Neural progenitor cell (in vitro differentiated cells): ENCODE data around the gene POU5F1. TPM values are rescaled to one million over a fixed set of nuclear protein-coding genes. Genes with fewer than 3 reads are reported as not detected.

Source experiments
- DNase-seq: peaks from one replicate; pipeline ENCODE4 v3.0.0-alpha.2; 2016; ENCODE audit warnings: low spot score
- H2AFZ ChIP-seq: fragments of 200-600 bp; sonication (generic); replicated peaks from 2 replicates; pipeline ENCODE4 v1.6.1; 2016; ENCODE audit warnings: antibody characterized with exemption
- H3F3A ChIP-seq: fragments of 200-600 bp; sonication (generic); 2 replicates; pipeline ENCODE4 v1.6.1; 2016; ENCODE audit warnings: antibody characterized with exemption, low read depth
- H3K27ac ChIP-seq: fragments of 200-600 bp; sonication (generic); 2 replicates; pipeline ENCODE4 v1.5.1; 2016; ENCODE audit warnings: mild to moderate bottlenecking
- H3K27me3 ChIP-seq: fragments of 200-600 bp; sonication (generic); 2 replicates; pipeline ENCODE4 v1.6.1; 2016; ENCODE audit warnings: mild to moderate bottlenecking, moderate library complexity
- H3K36me3 ChIP-seq: fragments of 200-600 bp; sonication (generic); 2 replicates; pipeline ENCODE4 v1.5.1; 2016
- H3K4me1 ChIP-seq: fragments of 200-600 bp; sonication (generic); 2 replicates; pipeline ENCODE4 v1.6.1; 2016; ENCODE audit warnings: mixed run types
- H3K4me2 ChIP-seq: fragments of 200-600 bp; sonication (generic); 2 replicates; pipeline ENCODE4 v1.6.1; 2016
- H3K4me3 ChIP-seq: fragments of 200-600 bp; sonication (generic); 2 replicates; pipeline ENCODE4 v1.5.1; 2016
- H3K79me2 ChIP-seq: fragments of 200-600 bp; sonication (generic); 2 replicates; pipeline ENCODE4 v1.6.1; 2016; ENCODE audit warnings: low read depth
- H3K9ac ChIP-seq: fragments of 200-600 bp; sonication (generic); 2 replicates; pipeline ENCODE4 v1.6.1; 2016
- H3K9me3 ChIP-seq: fragments of 200-600 bp; sonication (generic); 2 replicates; pipeline ENCODE4 v1.5.1; 2016; ENCODE audit warnings: low read depth
- H4K20me1 ChIP-seq: fragments of 200-600 bp; sonication (generic); 2 replicates; pipeline ENCODE4 v1.6.1; 2016; ENCODE audit warnings: low read depth
- H3K27ac Mint-ChIP-seq: 3 replicates; pipeline ENCODE4 v1.8.0; 2021; ENCODE audit warnings: mixed read lengths
- H3K27me3 Mint-ChIP-seq: 2 replicates; pipeline ENCODE4 v1.8.0; 2022; ENCODE audit warnings: low read depth, mild to moderate bottlenecking, inconsistent platforms, moderate library complexity, mixed read lengths; ENCODE audit not compliant: insufficient read depth
- H3K36me3 Mint-ChIP-seq: 3 replicates; pipeline ENCODE4 v1.8.0; 2021; ENCODE audit warnings: mixed read lengths
- H3K4me1 Mint-ChIP-seq: 3 replicates; pipeline ENCODE4 v1.8.0; 2021; ENCODE audit warnings: mixed read lengths
- H3K4me3 Mint-ChIP-seq: 3 replicates; pipeline ENCODE4 v1.8.0; 2021; ENCODE audit warnings: mild to moderate bottlenecking, moderate library complexity, mixed read lengths
- H3K9me3 Mint-ChIP-seq: 3 replicates; pipeline ENCODE4 v1.8.0; 2020; ENCODE audit warnings: mixed read lengths
- EZH2 ChIP-seq: fragments of 200-600 bp; sonication (generic); IDR thresholded peaks from 2 replicates; pipeline ENCODE4 v1.6.1; 2017; ENCODE audit warnings: antibody characterized with exemption, mild to moderate bottlenecking, moderate library complexity
- EZH2phosphoT487 ChIP-seq: fragments of 200-600 bp; sonication (generic); IDR thresholded peaks from 2 replicates; pipeline ENCODE4 v1.6.1; 2017; ENCODE audit warnings: antibody characterized with exemption
- total RNA-seq: library from RNA; depleted of rRNA; stranded (reverse); fragments of >200 nt; gene quantifications from 2 replicates; pipeline ENCODE4 v1.2.3, GENCODE V29; 2015; ENCODE audit warnings: low replicate concordance
- TF ChIP-seq, protein P1 (sequence below): fragments of 200-600 bp; sonication (generic); IDR thresholded peaks from 2 replicates; pipeline ENCODE4 v1.5.1; 2017; ENCODE audit warnings: antibody characterized with exemption, mild to moderate bottlenecking

POU5F1 gene
- total RNA-seq, 1 donor from 2014 or later = 17.4 TPM

DNA sequence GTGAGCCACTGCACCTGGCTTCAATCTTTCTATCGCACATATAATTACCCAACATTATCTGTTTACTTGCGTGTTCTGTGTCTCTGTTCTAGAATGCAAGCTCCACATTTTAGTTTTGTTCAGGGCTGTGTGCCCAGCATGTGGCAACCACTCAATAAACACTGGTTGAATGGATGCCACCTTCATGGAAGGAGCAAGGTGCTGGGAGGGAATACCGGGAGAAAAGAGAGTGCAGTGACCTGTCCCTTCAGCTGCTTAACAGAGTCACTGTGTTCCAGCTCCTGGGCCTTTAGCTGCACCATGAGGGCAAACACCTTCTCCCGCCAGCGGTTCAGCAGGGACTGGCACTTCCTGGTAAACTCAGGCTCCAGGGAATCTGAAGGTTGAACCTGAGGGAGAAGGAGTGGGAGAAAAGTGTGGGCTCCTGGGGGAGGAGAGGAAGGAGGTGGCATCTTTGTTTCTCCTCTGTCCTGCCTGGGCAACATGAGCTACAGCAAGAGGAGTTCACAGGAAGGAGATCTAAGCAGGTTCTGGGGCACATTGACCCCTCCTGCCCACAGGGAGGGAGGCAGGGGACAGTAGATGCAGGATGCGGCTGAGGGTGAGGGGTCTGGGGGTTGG, 20.5 kb downstream of the POU5F1 start:
- H3K27me3 ChIP-seq = no peaks in the 10 kb centered on the region
- no peaks in the 10 kb centered on the region for H4K20me1 ChIP-seq
- H3K4me3 ChIP-seq = no peak overlapping the region
- no peaks in the 10 kb centered on the region for H3K4me1 ChIP-seq
- no peaks in the 10 kb centered on the region for H3F3A ChIP-seq
- no peak for DNase-seq
- H3K27ac Mint-ChIP-seq = no peak overlapping the region
- no peak overlapping the region for H3K27ac ChIP-seq
- H3K9ac ChIP-seq = no peak overlapping the region
- no peak overlapping the region for H3K4me2 ChIP-seq
- H3K36me3 Mint-ChIP-seq = peaks cover 20% of the 10 kb centered on the region
- H2AFZ ChIP-seq = no peak overlapping the region
- H3K9me3 Mint-ChIP-seq = no peaks in the 10 kb centered on the region
- H3K79me2 ChIP-seq = no peaks in the 10 kb centered on the region
- H3K4me1 Mint-ChIP-seq = peaks cover 5% of the 10 kb centered on the region
- no peak overlapping the region for H3K4me3 Mint-ChIP-seq
- H3K9me3 ChIP-seq = no peaks in the 10 kb centered on the region
- H3K36me3 ChIP-seq = no peaks in the 10 kb centered on the region
- no peak for TF ChIP-seq EZH2phosphoT487
- TF ChIP-seq EZH2 = no peak
- TF ChIP-seq, protein P1, sequence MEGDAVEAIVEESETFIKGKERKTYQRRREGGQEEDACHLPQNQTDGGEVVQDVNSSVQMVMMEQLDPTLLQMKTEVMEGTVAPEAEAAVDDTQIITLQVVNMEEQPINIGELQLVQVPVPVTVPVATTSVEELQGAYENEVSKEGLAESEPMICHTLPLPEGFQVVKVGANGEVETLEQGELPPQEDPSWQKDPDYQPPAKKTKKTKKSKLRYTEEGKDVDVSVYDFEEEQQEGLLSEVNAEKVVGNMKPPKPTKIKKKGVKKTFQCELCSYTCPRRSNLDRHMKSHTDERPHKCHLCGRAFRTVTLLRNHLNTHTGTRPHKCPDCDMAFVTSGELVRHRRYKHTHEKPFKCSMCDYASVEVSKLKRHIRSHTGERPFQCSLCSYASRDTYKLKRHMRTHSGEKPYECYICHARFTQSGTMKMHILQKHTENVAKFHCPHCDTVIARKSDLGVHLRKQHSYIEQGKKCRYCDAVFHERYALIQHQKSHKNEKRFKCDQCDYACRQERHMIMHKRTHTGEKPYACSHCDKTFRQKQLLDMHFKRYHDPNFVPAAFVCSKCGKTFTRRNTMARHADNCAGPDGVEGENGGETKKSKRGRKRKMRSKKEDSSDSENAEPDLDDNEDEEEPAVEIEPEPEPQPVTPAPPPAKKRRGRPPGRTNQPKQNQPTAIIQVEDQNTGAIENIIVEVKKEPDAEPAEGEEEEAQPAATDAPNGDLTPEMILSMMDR = no peak
- H3K27me3 Mint-ChIP-seq = peaks cover 2% of the 10 kb centered on the region

DNA sequence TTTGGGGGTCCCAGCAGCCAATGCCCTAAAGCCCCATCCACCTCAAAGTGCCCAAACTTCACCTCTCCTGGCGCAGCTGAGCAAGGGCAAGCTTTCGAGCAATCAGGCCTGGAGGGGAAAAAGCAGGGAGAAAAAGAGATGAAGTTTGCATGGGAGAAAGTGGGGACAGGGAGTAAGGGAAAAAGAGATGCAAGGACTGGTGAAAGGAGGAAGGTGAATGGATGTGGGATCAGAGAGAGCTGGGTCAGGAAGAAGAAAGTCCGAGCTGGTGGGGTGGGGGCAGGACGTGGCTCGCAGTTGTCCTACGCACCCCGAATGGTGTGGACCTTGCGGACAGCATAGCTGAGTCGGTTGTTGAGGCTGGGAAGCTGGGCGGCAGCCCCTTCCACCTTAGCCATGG, 25.1 kb downstream of the POU5F1 start:
- H3K36me3 ChIP-seq = no peaks in the 10 kb centered on the region
- H3K4me1 Mint-ChIP-seq = peaks cover 16% of the 10 kb centered on the region

DNA sequence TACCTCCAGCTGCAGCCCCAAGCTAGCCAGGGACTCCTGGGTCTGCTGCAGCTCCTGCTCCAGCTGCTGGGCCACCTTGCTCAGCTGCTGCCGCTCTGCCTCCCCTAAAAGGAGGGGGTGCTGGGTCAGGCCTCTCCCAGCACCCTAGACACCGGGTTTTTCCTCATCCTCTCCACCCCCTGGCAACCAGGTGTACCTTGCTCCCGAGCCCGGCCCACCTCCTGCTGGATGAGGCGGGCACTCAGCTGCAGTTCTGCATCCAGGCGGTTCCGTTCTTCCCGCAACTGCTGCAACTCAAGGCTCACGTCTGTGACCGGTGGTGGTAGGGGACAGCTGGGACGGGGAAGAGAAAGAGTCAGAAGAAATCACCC, 25.5 kb downstream of the POU5F1 start:
- Mint-ChIP-seq H3K27ac (no peak overlapping the region), H3K4me3 (no peak overlapping the region), H3K9me3 (no peaks in the 10 kb centered on the region), H3K36me3 (peaks cover 14% of the 10 kb centered on the region), H3K27me3 (peaks cover 2% of the 10 kb centered on the region), H3K4me1 (peaks cover 17% of the 10 kb centered on the region)
- Histone ChIP-seq H3K36me3 (no peaks in the 10 kb centered on the region), H3K27ac (no peak overlapping the region), H3K9me3 (no peaks in the 10 kb centered on the region), H3F3A (peaks cover 17% of the 10 kb centered on the region), H3K27me3 (no peaks in the 10 kb centered on the region), H3K79me2 (no peaks in the 10 kb centered on the region), H2AFZ (no peak overlapping the region), H4K20me1 (no peaks in the 10 kb centered on the region), H3K4me3 (no peak overlapping the region), H3K9ac (no peak overlapping the region), H3K4me1 (peaks cover 16% of the 10 kb centered on the region), H3K4me2 (no peak overlapping the region)
- TF ChIP-seq, protein P1 = no peak
- TF ChIP-seq EZH2 (no peak), EZH2phosphoT487 (no peak)
- DNase-seq = no peak

More for the DNA sequence above, 25.1 kb downstream of the POU5F1 start:
- Histone ChIP-seq H3K4me1 (peaks cover 16% of the 10 kb centered on the region), H3K9ac (no peak overlapping the region), H3K79me2 (no peaks in the 10 kb centered on the region), H2AFZ (no peak overlapping the region), H3K4me3 (no peak overlapping the region), H4K20me1 (no peaks in the 10 kb centered on the region), H3K9me3 (no peaks in the 10 kb centered on the region), H3K4me2 (no peak overlapping the region), H3K27ac (no peak overlapping the region), H3F3A (peaks cover 17% of the 10 kb centered on the region), H3K27me3 (no peaks in the 10 kb centered on the region)
- no peak for DNase-seq
- Mint-ChIP-seq H3K9me3 (no peaks in the 10 kb centered on the region), H3K27me3 (no peaks in the 10 kb centered on the region), H3K27ac (no peak overlapping the region), H3K4me3 (no peak overlapping the region), H3K36me3 (peaks cover 14% of the 10 kb centered on the region)
- TF ChIP-seq EZH2 (no peak), EZH2phosphoT487 (no peak)
- TF ChIP-seq, protein P1 = no peak
